A549 (cell line): ENCODE results near the gene GNAI2. TPM values are rescaled to one million over a fixed set of nuclear protein-coding genes. Genes with fewer than 3 reads are reported as not detected.

Experiments used
- ATAC-seq, 2 experiments: fragments of 200-7000 bp in 1 of 2; fragments of >200 bp in 1 of 2; cut with Nextera tagmentation in 1 of 2; cut with Tn5 transposase in 1 of 2; 3 replicates each; pipeline versions ENCODE4 v1.8.0 to v1.9.1; 2018 to 2020; ENCODE audit warnings: mild to moderate bottlenecking in 1 of 2, moderate library complexity in 1 of 2
- CTCF ChIA-PET: fragments of 300-600 bp; sonication (Branson Sonifier 250); formaldehyde crosslinking; extraction: SDS; loops from one replicate; lab custom pipeline; 2021; ENCODE audit warnings: antibody characterized with exemption, inconsistent platforms; lab: Yijun Ruan, JAX
- POLR2A ChIA-PET: fragments of 350-600 bp; formaldehyde crosslinking; extraction: SDS; loops from one replicate; lab custom pipeline; 2021; ENCODE audit warnings: antibody characterized with exemption, inconsistent platforms; lab: Yijun Ruan, JAX
- DNase-seq, 2 experiments: peaks; one replicate each; pipeline versions ENCODE4 v3.0.0 to v3.0.0-alpha.2; 2011 to 2016; ENCODE audit warnings: low read depth in 1 of 2, low spot score in 1 of 2
- FAIRE-seq: peaks from 2 replicates; lab custom pipeline; 2011; peaks lifted over from hg19 to GRCh38; lab: Jason Lieb, UNC
- H3K27ac ChIP-seq, 2 experiments: fragments of >200 bp; sonication (Bioruptor Twin); formaldehyde crosslinking; 3 replicates each; pipeline ENCODE4 v1.5.1; 2016 to 2017
- H3K4me1 ChIP-seq: fragments of >200 bp; sonication (Bioruptor Twin); formaldehyde crosslinking; 3 replicates; pipeline ENCODE4 v1.6.1; 2016
- H3K4me2 ChIP-seq: fragments of >200 bp; sonication (Bioruptor Twin); formaldehyde crosslinking; 3 replicates; pipeline ENCODE4 v1.6.1; 2016
- H3K4me3 ChIP-seq: fragments of >200 bp; sonication (Bioruptor Twin); formaldehyde crosslinking; 3 replicates; pipeline ENCODE4 v1.5.1; 2016
- H3K9me3 ChIP-seq: fragments of >200 bp; sonication (Bioruptor Twin); formaldehyde crosslinking; 3 replicates; pipeline ENCODE4 v1.6.1; 2016
- ATOH8 ChIP-seq: fragments of 250-450 bp; sonication (Bioruptor Pico); IDR thresholded peaks from 2 replicates; pipeline ENCODE4 v1.5.0; 2020; ENCODE audit warnings: low read depth, mild to moderate bottlenecking, moderate library complexity
- BCL3 ChIP-seq: fragments of >200 bp; sonication (Bioruptor Twin); formaldehyde crosslinking; IDR thresholded peaks from 3 replicates; pipeline ENCODE4 v1.6.1; 2016
- CBX8 ChIP-seq: fragments of 200-600 bp; sonication (generic); IDR thresholded peaks from 2 replicates; pipeline ENCODE4 v1.6.1; 2016
- CEBPB ChIP-seq, 2 experiments: fragments of >200 bp in 1 of 2; sonication (Bioruptor Twin) in 1 of 2; formaldehyde crosslinking in 1 of 2; IDR thresholded peaks; 2 replicates each; pipeline ENCODE4 v1.6.1; 2012 to 2016
- EHF ChIP-seq: fragments of 250-450 bp; sonication (Bioruptor Pico); IDR thresholded peaks from 2 replicates; pipeline ENCODE4 v1.5.0; 2020; ENCODE audit warnings: mild to moderate bottlenecking
- EP300 ChIP-seq, 2 experiments: fragments of >200 bp; sonication (Bioruptor Twin); formaldehyde crosslinking; IDR thresholded peaks; 2 replicates in 1 of 2; 3 replicates in 1 of 2; pipeline ENCODE4 v1.6.1; 2016 to 2017
- FOSL2 ChIP-seq, 2 experiments: fragments of 450-650 bp in 1 of 2; fragments of >200 bp in 1 of 2; sonication (Bioruptor Twin) in 1 of 2; formaldehyde crosslinking; IDR thresholded peaks; 2 replicates each; pipeline versions ENCODE4 v1.5.0 to v1.6.1; 2016 to 2020; ENCODE audit warnings: mild to moderate bottlenecking in 1 of 2, moderate library complexity in 1 of 2
- FOXS1 ChIP-seq: fragments of 250-450 bp; sonication (Bioruptor Pico); IDR thresholded peaks from 2 replicates; pipeline ENCODE4 v1.5.0; 2020; ENCODE audit warnings: mild to moderate bottlenecking, moderate library complexity
- HOXB5 ChIP-seq: fragments of 250-450 bp; sonication (Bioruptor Pico); IDR thresholded peaks from 2 replicates; pipeline ENCODE4 v1.5.0; 2020; ENCODE audit warnings: mild to moderate bottlenecking, moderate library complexity
- JUNB ChIP-seq: fragments of >200 bp; sonication (Bioruptor Twin); formaldehyde crosslinking; IDR thresholded peaks from 2 replicates; pipeline ENCODE4 v1.6.1; 2016
- MAFK ChIP-seq: fragments of 450-650 bp; IDR thresholded peaks from 2 replicates; pipeline ENCODE4 v1.6.1; 2014; ENCODE audit not compliant: partially characterized antibody
- MAZ ChIP-seq: fragments of 150-350 bp; IDR thresholded peaks from 2 replicates; pipeline ENCODE4 v1.6.1; 2014; ENCODE audit warnings: antibody characterized with exemption, low read depth, low read length, borderline replicate concordance
- MYC ChIP-seq: IDR thresholded peaks from 2 replicates; pipeline ENCODE4 v1.6.1; 2012; ENCODE audit warnings: mild to moderate bottlenecking, inconsistent platforms, low read length, improper control_type of control experiment, borderline replicate concordance
- NFE2L2 ChIP-seq: fragments of 150-350 bp; conservative IDR thresholded peaks from 2 replicates; pipeline ENCODE4 v1.6.1; 2014; ENCODE audit warnings: low read length
- NPAS2 ChIP-seq: fragments of 250-450 bp; sonication (Bioruptor Pico); IDR thresholded peaks from 2 replicates; pipeline ENCODE4 v1.8.0; 2022; ENCODE audit warnings: mild to moderate bottlenecking, moderate library complexity, borderline replicate concordance
- NR3C1 ChIP-seq: fragments of >200 bp; sonication (Bioruptor Twin); formaldehyde crosslinking; IDR thresholded peaks from 3 replicates; pipeline ENCODE4 v1.6.1; 2017
- POLR2A ChIP-seq: IDR thresholded peaks from 2 replicates; pipeline ENCODE4 v1.6.1; 2012; ENCODE audit warnings: mild to moderate bottlenecking, low read length
- RAD21 ChIP-seq, 2 experiments: fragments of >200 bp in 1 of 2; sonication (Bioruptor Twin) in 1 of 2; formaldehyde crosslinking in 1 of 2; IDR thresholded peaks in 1 of 2; conservative IDR thresholded peaks in 1 of 2; 2 replicates in 1 of 2; 3 replicates in 1 of 2; pipeline ENCODE4 v1.6.1; 2012 to 2018; ENCODE audit warnings: inconsistent platforms in 1 of 2
- RARB ChIP-seq: fragments of 250-450 bp; sonication (Bioruptor Pico); IDR thresholded peaks from 2 replicates; pipeline ENCODE4 v1.8.0; 2021; ENCODE audit warnings: mild to moderate bottlenecking, moderate library complexity
- RNF2 ChIP-seq: fragments of 200-600 bp; sonication (generic); IDR thresholded peaks from 2 replicates; pipeline ENCODE4 v1.6.1; 2016; ENCODE audit warnings: low read depth, mild to moderate bottlenecking, antibody characterized with exemption, moderate library complexity, borderline replicate concordance
- SREBF2 ChIP-seq: fragments of 450-650 bp; IDR thresholded peaks from 2 replicates; pipeline ENCODE4 v1.6.1; 2014; ENCODE audit warnings: mild to moderate bottlenecking, moderate library complexity
- TFCP2L1 ChIP-seq: fragments of 250-450 bp; sonication (Bioruptor Pico); IDR thresholded peaks from 2 replicates; pipeline ENCODE4 v1.5.0; 2021; ENCODE audit warnings: mild to moderate bottlenecking
- ZC3H11A ChIP-seq: fragments of 450-650 bp; IDR thresholded peaks from 2 replicates; pipeline ENCODE4 v1.6.1; 2014; ENCODE audit warnings: antibody characterized with exemption, mild to moderate bottlenecking
- ZFP36 ChIP-seq: fragments of 450-650 bp; IDR thresholded peaks from 2 replicates; pipeline ENCODE4 v1.6.1; 2014; ENCODE audit warnings: borderline replicate concordance; ENCODE audit not compliant: partially characterized antibody
- ZSCAN20 ChIP-seq: fragments of 250-450 bp; sonication (Bioruptor Pico); IDR thresholded peaks from 2 replicates; pipeline ENCODE4 v1.8.0; 2022; ENCODE audit warnings: mild to moderate bottlenecking, moderate library complexity
- WGBS: methylation state at CpG from one replicate; pipeline ENCODE4 v1.1.6; 2017; ENCODE audit errors: missing lambda C conversion rate; 5-methylcytosine and 5-hydroxymethylcytosine counted together
- polyA plus RNA-seq, 4 experiments: library from polyadenylated mRNA; depleted of rRNA in 3 of 4; stranded (reverse); fragments of >200 nt; fragmentation: RNase III in 1 of 4; extraction: RNeasy Plus Mini Kit Qiagen cat#74134 plus additional on column Dnase treatment in 1 of 4; gene quantifications; 2 replicates in 3 of 4; 3 replicates in 1 of 4; pipeline ENCODE4 v1.2.3, GENCODE V29; 2011 to 2017
- TF ChIP-seq, protein P1 (sequence below): IDR thresholded peaks from 2 replicates; pipeline ENCODE4 v1.6.1; 2012
- TF ChIP-seq, protein P2 (sequence below): IDR thresholded peaks from 2 replicates; pipeline ENCODE4 v1.6.1; 2012
- TF ChIP-seq, protein P3 (sequence below): IDR thresholded peaks from 2 replicates; pipeline ENCODE4 v1.6.1; 2012; ENCODE audit warnings: low read depth, borderline replicate concordance
- TF ChIP-seq, protein P4 (sequence below): fragments of 250-450 bp; sonication (Bioruptor Pico); IDR thresholded peaks from 2 replicates; pipeline ENCODE4 v1.5.0; 2021; ENCODE audit warnings: mild to moderate bottlenecking, moderate library complexity, borderline replicate concordance

Gene GNAI2
- polyA plus RNA-seq, 2 of the 4 experiments (the other 2 are of a cell fraction) = 47.4 to 67.8 TPM

- Histone ChIP-seq H3K27ac (peak overlapping the region; percentile 71 to 94; a peak in 5 of 6 replicates), H3K9me3 (no peaks in the 10 kb centered on the region), H3K4me1 (peaks cover 76% of the 10 kb centered on the region), H3K4me2 (peak overlapping the region; percentile 68; the same call in 1 of the 3 replicates), H3K4me3 (no peak overlapping the region)
- CTCF ChIA-PET = interaction anchor here (1.0 to 7.4 kb wide), 5 partner anchors 9 to 59 kb away, joined by 4 to 60 read pairs (median 10); no protein-coding TSS in a partner anchor
- TF ChIP-seq, protein P1, sequence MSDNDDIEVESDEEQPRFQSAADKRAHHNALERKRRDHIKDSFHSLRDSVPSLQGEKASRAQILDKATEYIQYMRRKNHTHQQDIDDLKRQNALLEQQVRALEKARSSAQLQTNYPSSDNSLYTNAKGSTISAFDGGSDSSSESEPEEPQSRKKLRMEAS = no peak
- TF ChIP-seq MYC (no peak), MAZ (no peak), TFCP2L1 (CRISPR knock-in tag) (no peak), CEBPB (IDR thresholded peaks at IDR 0.05) (no peak), FOSL2 (IDR thresholded peaks at IDR 0.05) (no peak), FOSL2 (CRISPR knock-in tag; IDR thresholded peaks at IDR 0.05) (no peak), ZSCAN20 (CRISPR knock-in tag) (no peak), BCL3 (no peak), CBX8 (no peak), POLR2A (no peak), EHF (CRISPR knock-in tag) (no peak), NR3C1 (no peak), SREBF2 (no peak), NPAS2 (no peak), EP300 (IDR thresholded peaks at IDR 0.05) (no peak), RAD21 (conservative IDR thresholded peaks at IDR 0.05 in 1 of 2, IDR thresholded peaks at IDR 0.05 in 1 of 2) (no peak), RARB (CRISPR knock-in tag) (no peak), MAFK (no peak)
- TF ChIP-seq, protein P2, sequence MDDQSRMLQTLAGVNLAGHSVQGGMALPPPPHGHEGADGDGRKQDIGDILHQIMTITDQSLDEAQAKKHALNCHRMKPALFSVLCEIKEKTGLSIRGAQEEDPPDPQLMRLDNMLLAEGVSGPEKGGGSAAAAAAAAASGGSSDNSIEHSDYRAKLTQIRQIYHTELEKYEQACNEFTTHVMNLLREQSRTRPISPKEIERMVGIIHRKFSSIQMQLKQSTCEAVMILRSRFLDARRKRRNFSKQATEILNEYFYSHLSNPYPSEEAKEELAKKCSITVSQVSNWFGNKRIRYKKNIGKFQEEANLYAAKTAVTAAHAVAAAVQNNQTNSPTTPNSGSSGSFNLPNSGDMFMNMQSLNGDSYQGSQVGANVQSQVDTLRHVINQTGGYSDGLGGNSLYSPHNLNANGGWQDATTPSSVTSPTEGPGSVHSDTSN = no peak
- no peak for FAIRE-seq
- POLR2A ChIA-PET = interaction anchor here (1.9 kb wide), 1 partner anchor 30 kb away, joined by 4 read pairs; the partner anchor contains the start of gene GNAI2
- ATAC-seq = no peak
- WGBS = no CpG with 5 or more reads among the region's 1 CpG
- no peak for DNase-seq
These were observed 29.6 kb downstream of the GNAI2 start for GRCh38 chr3:50265571-50265970.

DNA sequence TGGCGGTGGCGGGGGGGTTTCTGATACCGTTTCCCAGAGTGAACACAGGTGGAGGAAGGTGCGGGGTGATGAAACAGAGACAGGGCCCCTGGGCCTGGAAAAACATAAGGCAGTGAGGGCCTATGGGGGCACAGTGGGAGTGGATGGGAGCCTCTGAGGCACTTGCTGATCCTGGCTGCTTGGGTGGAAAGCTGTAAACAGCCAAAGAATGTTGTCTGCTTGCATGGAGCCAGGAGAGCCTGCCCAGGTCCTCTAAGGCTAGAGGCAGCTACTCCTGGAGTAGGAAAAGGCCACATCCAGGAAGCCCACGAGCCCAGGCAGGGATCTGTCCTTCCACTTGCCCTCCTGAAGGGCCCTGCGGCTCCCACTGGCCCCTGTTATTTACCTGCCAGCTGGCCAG, 30.0 kb downstream of the GNAI2 start:
- H3K4me3 ChIP-seq = no peak overlapping the region
- CTCF ChIA-PET = interaction anchor here (0.7 to 7.4 kb wide), 7 partner anchors 9 to 72 kb away, joined by 3 to 60 read pairs (median 10); no protein-coding TSS in a partner anchor
- TF ChIP-seq EP300 (IDR thresholded peaks at IDR 0.05) = no peak
- no peak for TF ChIP-seq ZSCAN20 (CRISPR knock-in tag)
- no peak for TF ChIP-seq RAD21 (conservative IDR thresholded peaks at IDR 0.05 in 1 of 2, IDR thresholded peaks at IDR 0.05 in 1 of 2)
- TF ChIP-seq, protein P3, sequence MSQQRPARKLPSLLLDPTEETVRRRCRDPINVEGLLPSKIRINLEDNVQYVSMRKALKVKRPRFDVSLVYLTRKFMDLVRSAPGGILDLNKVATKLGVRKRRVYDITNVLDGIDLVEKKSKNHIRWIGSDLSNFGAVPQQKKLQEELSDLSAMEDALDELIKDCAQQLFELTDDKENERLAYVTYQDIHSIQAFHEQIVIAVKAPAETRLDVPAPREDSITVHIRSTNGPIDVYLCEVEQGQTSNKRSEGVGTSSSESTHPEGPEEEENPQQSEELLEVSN = no peak
- TF ChIP-seq, protein P4, sequence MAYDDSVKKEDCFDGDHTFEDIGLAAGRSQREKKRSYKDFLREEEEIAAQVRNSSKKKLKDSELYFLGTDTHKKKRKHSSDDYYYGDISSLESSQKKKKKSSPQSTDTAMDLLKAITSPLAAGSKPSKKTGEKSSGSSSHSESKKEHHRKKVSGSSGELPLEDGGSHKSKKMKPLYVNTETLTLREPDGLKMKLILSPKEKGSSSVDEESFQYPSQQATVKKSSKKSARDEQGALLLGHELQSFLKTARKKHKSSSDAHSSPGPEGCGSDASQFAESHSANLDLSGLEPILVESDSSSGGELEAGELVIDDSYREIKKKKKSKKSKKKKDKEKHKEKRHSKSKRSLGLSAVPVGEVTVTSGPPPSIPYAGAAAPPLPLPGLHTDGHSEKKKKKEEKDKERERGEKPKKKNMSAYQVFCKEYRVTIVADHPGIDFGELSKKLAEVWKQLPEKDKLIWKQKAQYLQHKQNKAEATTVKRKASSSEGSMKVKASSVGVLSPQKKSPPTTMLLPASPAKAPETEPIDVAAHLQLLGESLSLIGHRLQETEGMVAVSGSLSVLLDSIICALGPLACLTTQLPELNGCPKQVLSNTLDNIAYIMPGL (CRISPR knock-in tag) = no peak
- no peak for TF ChIP-seq RNF2
- no peak for TF ChIP-seq ZC3H11A
- no peak for TF ChIP-seq FOXS1 (CRISPR knock-in tag)
- no peak for TF ChIP-seq ZFP36
- TF ChIP-seq TFCP2L1 (CRISPR knock-in tag) = no peak
- TF ChIP-seq, protein P2 = no peak
- TF ChIP-seq HOXB5 (CRISPR knock-in tag) = no peak
- TF ChIP-seq SREBF2 = no peak
- TF ChIP-seq JUNB = no peak
- no peak for TF ChIP-seq ATOH8 (CRISPR knock-in tag)
- TF ChIP-seq BCL3 = no peak
- TF ChIP-seq EHF (CRISPR knock-in tag) = no peak
- TF ChIP-seq NFE2L2 = no peak

More for the DNA sequence above, 30.0 kb downstream of the GNAI2 start:
- 87% methylated on average over 5 of the region's 6 CpGs for WGBS
- DNase-seq (no peak), FAIRE-seq (no peak), ATAC-seq (no peak)
- H3K4me2 ChIP-seq = no peak overlapping the region; the same call in 2 of the 3 replicates
- POLR2A ChIA-PET = interaction anchor here (1.9 kb wide), 1 partner anchor 30 kb away, joined by 4 read pairs; the partner anchor contains the start of gene GNAI2
- peak overlapping the region in 1 of 2 experiments; percentile 94; a peak in 3 of 6 replicates for H3K27ac ChIP-seq
- H3K9me3 ChIP-seq = no peaks in the 10 kb centered on the region
- peaks cover 76% of the 10 kb centered on the region for H3K4me1 ChIP-seq
